CD4-positive, CD25-positive, alpha-beta regulatory T cell (primary cell): ENCODE data around the gene MAPK8. TPM values are rescaled to one million over a fixed set of nuclear protein-coding genes. Genes with fewer than 3 reads are reported as not detected.

Experiments
- ATAC-seq, 2 donors: fragments of 150-1000 bp; cut with Tn5 transposase; one replicate each; pipeline ENCODE4 v1.10.0; 2021; ENCODE audit warnings: low read depth in 2 of 2, moderate number of reproducible peaks in 2 of 2, moderate library complexity in 1 of 2
- DNase-seq, 3 donors: peaks; one replicate each; pipeline versions ENCODE4 v3.0.0 to v3.0.0-alpha.2; 2012 to 2022; ENCODE audit warnings: mixed read lengths in 1 of 3
- H3K27ac ChIP-seq: one replicate; pipeline ENCODE4 v1.7.0; 2013; ENCODE audit warnings: mild to moderate bottlenecking, low read length; ENCODE audit not compliant: insufficient read depth, poor library complexity, severe bottlenecking
- H3K27me3 ChIP-seq: one replicate; pipeline ENCODE4 v1.7.0; 2013; ENCODE audit warnings: low read length; ENCODE audit not compliant: control insufficient read depth, insufficient read depth
- H3K36me3 ChIP-seq: one replicate; pipeline ENCODE4 v1.7.0; 2013; ENCODE audit warnings: mild to moderate bottlenecking, low read length, moderate library complexity; ENCODE audit not compliant: control insufficient read depth, insufficient read depth
- H3K4me1 ChIP-seq: 2 replicates; pipeline ENCODE4 v1.7.0; 2013; ENCODE audit warnings: mild to moderate bottlenecking, low read length; ENCODE audit not compliant: insufficient read depth, control insufficient read depth, poor library complexity, severe bottlenecking
- H3K4me3 ChIP-seq: one replicate; pipeline ENCODE4 v1.7.0; 2013; ENCODE audit warnings: low read depth, mild to moderate bottlenecking, low read length, moderate library complexity
- H3K9me3 ChIP-seq, 2 experiments: 1 replicate in 1 of 2; 2 replicates in 1 of 2; pipeline ENCODE4 v1.7.0; 2013; ENCODE audit warnings: low read length in 2 of 2, mild to moderate bottlenecking in 1 of 2, moderate library complexity in 1 of 2; ENCODE audit not compliant: control insufficient read depth in 2 of 2
- H3K27ac Mint-ChIP-seq, 3 donors: one replicate each; pipeline ENCODE4 v1.8.0; 2020 to 2022; ENCODE audit warnings: mild to moderate bottlenecking in 3 of 3, mixed read lengths in 3 of 3, moderate library complexity in 2 of 3
- H3K27me3 Mint-ChIP-seq: one replicate; pipeline ENCODE4 v1.8.0; 2022; ENCODE audit warnings: mild to moderate bottlenecking, mixed read lengths
- H3K36me3 Mint-ChIP-seq: one replicate; pipeline ENCODE4 v1.8.0; 2020; ENCODE audit warnings: mixed read lengths
- H3K4me1 Mint-ChIP-seq, 4 donors: one replicate each; pipeline ENCODE4 v1.8.0; 2020 to 2022; ENCODE audit warnings: mixed read lengths in 4 of 4, mild to moderate bottlenecking in 1 of 4
- H3K4me3 Mint-ChIP-seq, 4 donors: one replicate each; pipeline ENCODE4 v1.8.0; 2020 to 2022; ENCODE audit warnings: mild to moderate bottlenecking in 4 of 4, mixed read lengths in 4 of 4, moderate library complexity in 3 of 4
- H3K9me3 Mint-ChIP-seq, 7 donors: one replicate each; pipeline ENCODE4 v1.8.0; 2020 to 2022; ENCODE audit warnings: mixed read lengths in 7 of 7, mild to moderate bottlenecking in 3 of 7, moderate library complexity in 2 of 7
- polyA plus RNA-seq, 4 donors: library from polyadenylated mRNA; unstranded; fragments of 300-500 nt; fragmentation: Illumina TruSeq; gene quantifications; one replicate each; pipeline ENCODE4 v1.2.3, GENCODE V29; 2021
- total RNA-seq: library from RNA; stranded (reverse); gene quantifications from one replicate; pipeline ENCODE4 v1.2.3, GENCODE V29; 2022

MAPK8 gene
- total and polyA plus RNA-seq, 5 donors from 2014 or later, result 19.8 to 34.5 (median 22.9) TPM

GRCh38 chr10:48455392-48456151 lies 149.1 kb downstream of the MAPK8 start:
- no peaks in the 10 kb centered on the region for H3K36me3 Mint-ChIP-seq
- H3K9me3 Mint-ChIP-seq, result no peaks in the 10 kb centered on the region
- Histone ChIP-seq H3K36me3 (no peaks in the 10 kb centered on the region), H3K27ac (no peak overlapping the region), H3K9me3 (no peaks in the 10 kb centered on the region), H3K4me3 (no peak overlapping the region), H3K27me3 (no peaks in the 10 kb centered on the region), H3K4me1 (no peaks in the 10 kb centered on the region)
- no peak overlapping the region for H3K27ac Mint-ChIP-seq
- ATAC-seq (no peak), DNase-seq (no peak)
- no peak overlapping the region for H3K4me3 Mint-ChIP-seq
- no peaks in the 10 kb centered on the region for H3K4me1 Mint-ChIP-seq
- no peaks in the 10 kb centered on the region for H3K27me3 Mint-ChIP-seq

GRCh38 chr10:48456361-48456804 lies 149.9 kb downstream of the MAPK8 start:
- H3K9me3 Mint-ChIP-seq, result no peaks in the 10 kb centered on the region
- ATAC-seq (no peak), DNase-seq (no peak)
- Histone ChIP-seq H3K36me3 (no peaks in the 10 kb centered on the region), H3K27ac (no peak overlapping the region), H3K4me1 (no peaks in the 10 kb centered on the region), H3K9me3 (no peaks in the 10 kb centered on the region), H3K27me3 (no peaks in the 10 kb centered on the region), H3K4me3 (no peak overlapping the region)
- no peaks in the 10 kb centered on the region for H3K27me3 Mint-ChIP-seq
- no peaks in the 10 kb centered on the region for H3K36me3 Mint-ChIP-seq
- H3K27ac Mint-ChIP-seq, result no peak overlapping the region
- no peaks in the 10 kb centered on the region for H3K4me1 Mint-ChIP-seq
- H3K4me3 Mint-ChIP-seq, result no peak overlapping the region

DNA sequence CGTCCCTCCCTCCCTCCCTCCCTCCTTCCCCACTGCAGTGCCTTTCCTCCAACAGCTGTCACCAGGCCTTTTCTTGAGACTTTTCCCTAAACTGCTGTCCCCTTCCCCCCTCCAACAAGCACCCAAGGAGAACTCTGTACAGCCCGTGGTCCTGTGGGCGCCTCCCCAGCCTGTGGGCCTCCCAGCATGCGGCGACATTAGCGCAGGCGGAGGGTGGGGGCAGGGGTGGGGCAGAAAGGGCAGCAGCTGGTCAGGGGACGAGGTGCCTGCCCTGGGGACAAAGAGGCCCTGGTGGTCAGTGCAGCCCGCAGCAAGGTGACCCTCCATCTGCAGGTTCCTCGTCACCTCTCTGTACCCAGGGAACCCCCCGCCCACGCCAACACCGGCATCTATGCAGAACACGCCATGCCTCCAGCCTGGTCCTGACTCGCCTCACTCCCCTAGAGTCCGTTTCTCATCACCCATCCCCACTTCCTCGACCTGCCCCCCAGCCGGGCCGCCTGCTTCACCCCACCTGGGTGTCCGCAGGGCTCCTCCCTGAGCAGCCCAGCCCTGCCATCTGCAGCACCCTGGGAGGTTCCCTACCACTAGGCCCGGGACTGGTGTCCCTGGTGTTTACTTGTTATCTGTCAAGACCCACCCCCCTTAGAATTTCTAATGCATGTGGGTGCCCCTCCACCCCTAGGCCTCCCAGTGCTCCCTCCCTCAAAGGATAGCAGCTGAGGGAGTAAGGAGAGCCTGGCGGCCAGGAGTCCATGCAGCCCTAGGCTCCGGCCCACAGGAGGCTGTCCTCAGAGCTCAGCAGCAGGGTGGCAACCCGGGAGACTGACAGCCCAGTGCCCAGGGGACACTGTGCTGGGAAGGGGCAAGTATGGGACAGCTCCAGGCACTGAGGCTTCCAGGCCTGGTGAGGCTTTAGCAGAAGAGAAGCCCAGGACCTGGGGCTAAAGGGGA lies 150.6 kb downstream of the MAPK8 start:
- Mint-ChIP-seq H3K36me3 (no peaks in the 10 kb centered on the region), H3K4me1 (no peaks in the 10 kb centered on the region), H3K9me3 (no peaks in the 10 kb centered on the region), H3K27ac (no peak overlapping the region), H3K4me3 (no peak overlapping the region), H3K27me3 (no peaks in the 10 kb centered on the region)
- no peak for ATAC-seq
- Histone ChIP-seq H3K4me3 (no peak overlapping the region), H3K36me3 (no peaks in the 10 kb centered on the region), H3K27ac (no peak overlapping the region), H3K27me3 (no peaks in the 10 kb centered on the region), H3K9me3 (no peaks in the 10 kb centered on the region), H3K4me1 (no peaks in the 10 kb centered on the region)
- no peak for DNase-seq

DNA sequence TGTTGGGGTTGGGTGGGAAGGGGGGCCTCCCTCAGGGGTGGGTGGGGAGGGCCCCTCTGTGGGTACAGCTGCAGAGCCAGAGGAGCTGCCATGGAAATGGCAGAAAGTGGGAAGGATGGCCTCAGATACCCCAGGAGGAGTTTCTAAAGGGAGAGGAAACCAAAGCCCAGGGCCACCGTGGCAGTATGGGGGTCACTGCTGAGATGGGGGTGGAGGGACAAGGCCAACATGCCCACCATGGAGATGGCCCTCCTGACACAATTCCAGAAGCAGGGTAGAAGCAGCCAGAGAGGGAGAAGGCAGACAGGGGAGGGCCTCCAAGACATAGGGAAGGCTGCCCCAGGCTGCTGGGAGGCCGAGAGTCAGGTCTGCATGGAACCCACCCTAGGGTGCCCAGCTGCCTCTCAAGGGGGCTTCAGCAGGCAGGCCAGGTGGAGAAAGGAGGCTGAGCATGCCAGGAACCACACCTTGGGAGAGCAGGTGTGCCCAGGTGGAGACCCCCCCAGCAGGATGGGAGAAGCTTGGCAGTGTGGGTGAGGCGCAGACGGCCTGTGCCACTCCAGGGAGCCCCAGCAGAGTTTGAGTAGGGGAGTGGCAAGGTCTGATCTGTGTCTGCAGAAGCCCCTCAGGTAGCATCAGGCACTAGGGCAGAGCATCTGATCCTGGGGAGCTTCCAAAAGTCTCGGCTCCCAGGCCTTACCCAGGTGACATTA lies 151.6 kb downstream of the MAPK8 start:
- H3K36me3 Mint-ChIP-seq, result no peaks in the 10 kb centered on the region
- ATAC-seq (no peak), DNase-seq (no peak)
- no peak overlapping the region for H3K27ac Mint-ChIP-seq
- no peaks in the 10 kb centered on the region for H3K4me1 Mint-ChIP-seq
- Histone ChIP-seq H3K4me3 (no peak overlapping the region), H3K9me3 (no peaks in the 10 kb centered on the region), H3K4me1 (no peaks in the 10 kb centered on the region), H3K27ac (no peak overlapping the region), H3K36me3 (no peaks in the 10 kb centered on the region), H3K27me3 (no peaks in the 10 kb centered on the region)
- H3K4me3 Mint-ChIP-seq, result no peak overlapping the region
- no peaks in the 10 kb centered on the region for H3K9me3 Mint-ChIP-seq
- no peaks in the 10 kb centered on the region for H3K27me3 Mint-ChIP-seq

GRCh38 chr10:48458662-48459048 lies 152.2 kb downstream of the MAPK8 start:
- H3K4me1 ChIP-seq, result no peaks in the 10 kb centered on the region
- no peaks in the 10 kb centered on the region for H3K36me3 ChIP-seq
- H3K27ac ChIP-seq, result no peak overlapping the region
- ATAC-seq, result no peak
- Mint-ChIP-seq H3K4me1 (no peaks in the 10 kb centered on the region), H3K9me3 (no peaks in the 10 kb centered on the region), H3K36me3 (no peaks in the 10 kb centered on the region), H3K27ac (no peak overlapping the region), H3K27me3 (no peaks in the 10 kb centered on the region), H3K4me3 (no peak overlapping the region)
- no peak for DNase-seq
- no peaks in the 10 kb centered on the region for H3K9me3 ChIP-seq
- no peak overlapping the region for H3K4me3 ChIP-seq
- no peaks in the 10 kb centered on the region for H3K27me3 ChIP-seq

- no peaks in the 10 kb centered on the region for H3K36me3 Mint-ChIP-seq
Measured at GRCh38 chr10:48459270-48460150, 153.0 kb downstream of the MAPK8 start.

DNA sequence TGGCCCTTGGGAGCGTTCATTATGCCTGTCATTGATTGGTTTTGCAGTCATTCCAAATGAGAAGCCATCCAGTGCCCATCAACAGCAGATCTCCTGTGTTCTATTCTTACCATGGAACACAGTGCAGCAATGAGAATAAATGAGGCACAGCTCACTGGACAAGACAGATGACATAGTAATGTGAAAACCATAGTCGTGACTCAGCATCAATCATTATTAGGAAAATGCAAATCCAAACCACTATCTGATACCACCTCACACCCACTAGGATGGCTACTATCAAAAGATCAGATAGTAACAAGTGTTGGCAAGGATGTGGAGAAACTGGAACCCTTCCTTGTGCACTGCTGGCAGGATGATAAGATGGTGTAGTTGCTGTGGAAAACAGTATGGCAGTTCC lies 153.7 kb downstream of the MAPK8 start:
- no peaks in the 10 kb centered on the region for H3K27me3 Mint-ChIP-seq
- no peaks in the 10 kb centered on the region for H3K4me1 Mint-ChIP-seq
- DNase-seq (no peak), ATAC-seq (no peak)
- H3K9me3 Mint-ChIP-seq, result no peaks in the 10 kb centered on the region
- H3K4me1 ChIP-seq, result no peaks in the 10 kb centered on the region
- H3K4me3 Mint-ChIP-seq, result no peak overlapping the region
- H3K27me3 ChIP-seq, result no peaks in the 10 kb centered on the region
- H3K27ac Mint-ChIP-seq, result no peak overlapping the region
- no peaks in the 10 kb centered on the region for H3K36me3 ChIP-seq
- H3K27ac ChIP-seq, result no peak overlapping the region
- H3K36me3 Mint-ChIP-seq, result no peaks in the 10 kb centered on the region
- H3K4me3 ChIP-seq, result no peak overlapping the region
- H3K9me3 ChIP-seq, result no peaks in the 10 kb centered on the region

More at GRCh38 chr10:48459270-48460150, 153.0 kb downstream of the MAPK8 start:
- DNase-seq, result no peak
- Mint-ChIP-seq H3K27ac (no peak overlapping the region), H3K4me1 (no peaks in the 10 kb centered on the region), H3K9me3 (no peaks in the 10 kb centered on the region), H3K4me3 (no peak overlapping the region), H3K27me3 (no peaks in the 10 kb centered on the region)
- no peaks in the 10 kb centered on the region for H3K4me1 ChIP-seq
- ATAC-seq, result no peak
- H3K27me3 ChIP-seq, result no peaks in the 10 kb centered on the region
- no peak overlapping the region for H3K4me3 ChIP-seq
- H3K9me3 ChIP-seq, result no peaks in the 10 kb centered on the region
- no peak overlapping the region for H3K27ac ChIP-seq
- H3K36me3 ChIP-seq, result no peaks in the 10 kb centered on the region
